Urothelium cell line (cell line): Measurements from ENCODE around the gene SESN3.
"Not testable (repeated sequence)": the region's sequence is repeated elsewhere in the genome, so short reads cannot be mapped to it uniquely, and the experiment has no call there.

ENCODE experiments used
- DNase-seq: peaks from one replicate; pipeline ENCODE4 v3.0.0; 2011; ENCODE audit warnings: low spot score, mixed read lengths
- FAIRE-seq: peaks from 2 replicates; lab custom pipeline; 2011; peaks lifted over from hg19 to GRCh38; lab: Jason Lieb, UNC

Gene SESN3

GRCh38 chr11:95252586-95252985 is 21.6 kb upstream of the SESN3 start:
- FAIRE-seq = no peak
- DNase-seq = no peak

GRCh38 chr11:95251896-95252295 is 20.9 kb upstream of the SESN3 start:
- not testable (repeated sequence) for FAIRE-seq, DNase-seq

GRCh38 chr11:95248666-95249467 is 17.9 kb upstream of the SESN3 start:
- FAIRE-seq = no peak
- DNase-seq = no peak

- DNase-seq (no peak), FAIRE-seq (no peak)
These were observed 16.9 kb upstream of the SESN3 start for GRCh38 chr11:95247883-95248282.

- DNase-seq (no peak), FAIRE-seq (no peak)
These were observed 16.2 kb upstream of the SESN3 start for GRCh38 chr11:95247127-95247684.

GRCh38 chr11:95245581-95245980 is 14.6 kb upstream of the SESN3 start:
- DNase-seq (no peak), FAIRE-seq (no peak)

- FAIRE-seq (no peak), DNase-seq (peak; percentile 17)
These were observed 14.0 kb upstream of the SESN3 start for GRCh38 chr11:95245038-95245437.

- FAIRE-seq = no peak
- no peak for DNase-seq
These were observed 12.7 kb upstream of the SESN3 start for GRCh38 chr11:95243673-95244072.

- FAIRE-seq (no peak), DNase-seq (no peak)
These were observed 12.0 kb upstream of the SESN3 start for GRCh38 chr11:95242845-95243605.

- FAIRE-seq = no peak
These were observed 11.3 kb upstream of the SESN3 start for GRCh38 chr11:95242091-95242844.

GRCh38 chr11:95241681-95242081 is 10.7 kb upstream of the SESN3 start:
- DNase-seq = no peak
- FAIRE-seq = no peak

More at GRCh38 chr11:95242091-95242844, 11.3 kb upstream of the SESN3 start:
- DNase-seq = no peak

GRCh38 chr11:95239871-95240649 is 9.1 kb upstream of the SESN3 start:
- DNase-seq = no peak
- FAIRE-seq = no peak

- FAIRE-seq (no peak), DNase-seq (no peak)
These were observed 1.7 kb upstream of the SESN3 start for GRCh38 chr11:95232666-95233065.

GRCh38 chr11:95231881-95232605 is 1.0 kb upstream of the SESN3 start:
- DNase-seq (no peak), FAIRE-seq (no peak)

- DNase-seq (no peak), FAIRE-seq (no peak)
These were observed 234 bp downstream of the SESN3 start for GRCh38 chr11:95230810-95231126.

- DNase-seq = peak; percentile 38
- FAIRE-seq = no peak
These were observed 801 bp downstream of the SESN3 start for GRCh38 chr11:95229993-95230809.

GRCh38 chr11:95229199-95229992 is 1.6 kb downstream of the SESN3 start:
- DNase-seq (no peak), FAIRE-seq (no peak)

GRCh38 chr11:95228081-95228749 is 2.8 kb downstream of the SESN3 start:
- FAIRE-seq (no peak), DNase-seq (no peak)
